DOHH2 (cell line): ENCODE measurements around the gene MFN1.

Experiments
- H3F3A ChIP-seq: fragments of 200-600 bp; sonication (generic), shearing (Covaris generic); 2 replicates; pipeline ENCODE4 v1.6.0; 2016; ENCODE audit warnings: antibody characterized with exemption, mild to moderate bottlenecking; ENCODE audit not compliant: control insufficient read depth, insufficient read depth
- H3K27ac ChIP-seq: fragments of 200-600 bp; sonication (generic); 2 replicates; pipeline ENCODE4 v1.5.1; 2014; ENCODE audit warnings: low read depth, mild to moderate bottlenecking, low read length, moderate library complexity
- H3K27me3 ChIP-seq: fragments of 200-600 bp; sonication (generic); 2 replicates; pipeline ENCODE4 v1.6.1; 2014; ENCODE audit warnings: mild to moderate bottlenecking, low read length, mixed read lengths; ENCODE audit not compliant: control insufficient read depth
- H3K36me3 ChIP-seq: fragments of 200-600 bp; sonication (generic); 2 replicates; pipeline ENCODE4 v1.6.1; 2014; ENCODE audit warnings: mild to moderate bottlenecking, low read length, moderate library complexity, mixed read lengths; ENCODE audit not compliant: control insufficient read depth
- H3K4me1 ChIP-seq: fragments of 200-600 bp; sonication (generic); 2 replicates; pipeline ENCODE4 v1.6.1; 2014; ENCODE audit warnings: mild to moderate bottlenecking, low read length, mixed read lengths; ENCODE audit not compliant: control insufficient read depth
- H3K4me2 ChIP-seq: fragments of 200-600 bp; sonication (generic); 2 replicates; pipeline ENCODE4 v1.6.0; 2014; ENCODE audit warnings: mild to moderate bottlenecking, low read length, moderate library complexity
- H3K4me3 ChIP-seq: fragments of 200-600 bp; sonication (generic); 2 replicates; pipeline ENCODE4 v1.5.1; 2014; ENCODE audit warnings: mild to moderate bottlenecking, low read length, mixed read lengths
- H3K79me2 ChIP-seq: fragments of 200-600 bp; sonication (generic); 2 replicates; pipeline ENCODE4 v1.6.1; 2014; ENCODE audit warnings: mild to moderate bottlenecking, low read length, mixed read lengths; ENCODE audit not compliant: control insufficient read depth
- H3K9me2 ChIP-seq: fragments of 200-600 bp; sonication (generic); replicated peaks from 2 replicates; pipeline ENCODE4 v1.6.1; 2014; ENCODE audit warnings: mild to moderate bottlenecking, low read length, mixed read lengths; ENCODE audit not compliant: control insufficient read depth
- H3K9me3 ChIP-seq: fragments of 200-600 bp; sonication (generic); 2 replicates; pipeline ENCODE4 v1.6.1; 2014; ENCODE audit warnings: antibody characterized with exemption, low read length, mixed read lengths; ENCODE audit not compliant: control insufficient read depth, insufficient read depth
- H4K20me1 ChIP-seq: fragments of 200-600 bp; sonication (generic); 2 replicates; pipeline ENCODE4 v1.6.0; 2014; ENCODE audit warnings: low read depth, mild to moderate bottlenecking, antibody characterized with exemption, low read length, moderate library complexity; ENCODE audit not compliant: control insufficient read depth, insufficient read depth
- CTCF ChIP-seq: fragments of 200-600 bp; sonication (generic); IDR thresholded peaks from one replicate; pipeline ENCODE4 v1.5.1; 2014; ENCODE audit warnings: antibody characterized with exemption, mild to moderate bottlenecking, low read depth, low read length; ENCODE audit not compliant: poor library complexity, severe bottlenecking
- EZH2phosphoT487 ChIP-seq: fragments of 200-600 bp; sonication (generic); IDR thresholded peaks from 2 replicates; pipeline ENCODE4 v1.6.1; 2017; ENCODE audit warnings: borderline replicate concordance, mild to moderate bottlenecking, antibody characterized with exemption, low read length, moderate library complexity, mixed read lengths

Gene MFN1

GRCh38 chr3:179299999-179300613, 47.4 kb upstream of the MFN1 start:
- TF ChIP-seq EZH2phosphoT487 (no peak), CTCF (no peak)
- no peak overlapping the region for H3K27ac ChIP-seq
- no peaks in the 10 kb centered on the region for H4K20me1 ChIP-seq
- H3K79me2 ChIP-seq: no peaks in the 10 kb centered on the region
- no peak overlapping the region for H3K4me3 ChIP-seq
- H3K36me3 ChIP-seq: no peaks in the 10 kb centered on the region
- no peaks in the 10 kb centered on the region for H3F3A ChIP-seq
- H3K9me3 ChIP-seq: no peaks in the 10 kb centered on the region
- no peaks in the 10 kb centered on the region for H3K27me3 ChIP-seq
- no peak overlapping the region for H3K4me2 ChIP-seq
- no peaks in the 10 kb centered on the region; the same call in 1 of the 2 replicates for H3K9me2 ChIP-seq
- H3K4me1 ChIP-seq: no peaks in the 10 kb centered on the region

- Histone ChIP-seq H3K4me2 (no peak overlapping the region), H3F3A (no peaks in the 10 kb centered on the region), H3K27ac (no peak overlapping the region), H3K27me3 (no peaks in the 10 kb centered on the region), H3K4me1 (no peaks in the 10 kb centered on the region), H3K36me3 (no peaks in the 10 kb centered on the region), H3K4me3 (no peak overlapping the region), H3K9me2 (no peaks in the 10 kb centered on the region), H3K9me3 (no peaks in the 10 kb centered on the region), H4K20me1 (no peaks in the 10 kb centered on the region), H3K79me2 (no peaks in the 10 kb centered on the region)
- TF ChIP-seq EZH2phosphoT487: no peak
- no peak for TF ChIP-seq CTCF
Observed at GRCh38 chr3:179301645-179302044, 45.9 kb upstream of the MFN1 start.

GRCh38 chr3:179302111-179302510, 45.4 kb upstream of the MFN1 start:
- Histone ChIP-seq H3K9me2 (no peaks in the 10 kb centered on the region), H3K4me3 (no peak overlapping the region), H3K4me1 (no peaks in the 10 kb centered on the region), H3K27ac (no peak overlapping the region), H4K20me1 (no peaks in the 10 kb centered on the region), H3K27me3 (no peaks in the 10 kb centered on the region), H3K79me2 (no peaks in the 10 kb centered on the region), H3K4me2 (no peak overlapping the region), H3K36me3 (no peaks in the 10 kb centered on the region), H3K9me3 (no peaks in the 10 kb centered on the region), H3F3A (no peaks in the 10 kb centered on the region)
- TF ChIP-seq CTCF: no peak
- no peak for TF ChIP-seq EZH2phosphoT487
